Right kidney (tissue), 1 donor: ENCODE data around the gene CAMTA1.

Experiments
- DNase-seq: peaks from one replicate; pipeline ENCODE4 v3.0.0-alpha.2; 2016

The CAMTA1 gene

DNA sequence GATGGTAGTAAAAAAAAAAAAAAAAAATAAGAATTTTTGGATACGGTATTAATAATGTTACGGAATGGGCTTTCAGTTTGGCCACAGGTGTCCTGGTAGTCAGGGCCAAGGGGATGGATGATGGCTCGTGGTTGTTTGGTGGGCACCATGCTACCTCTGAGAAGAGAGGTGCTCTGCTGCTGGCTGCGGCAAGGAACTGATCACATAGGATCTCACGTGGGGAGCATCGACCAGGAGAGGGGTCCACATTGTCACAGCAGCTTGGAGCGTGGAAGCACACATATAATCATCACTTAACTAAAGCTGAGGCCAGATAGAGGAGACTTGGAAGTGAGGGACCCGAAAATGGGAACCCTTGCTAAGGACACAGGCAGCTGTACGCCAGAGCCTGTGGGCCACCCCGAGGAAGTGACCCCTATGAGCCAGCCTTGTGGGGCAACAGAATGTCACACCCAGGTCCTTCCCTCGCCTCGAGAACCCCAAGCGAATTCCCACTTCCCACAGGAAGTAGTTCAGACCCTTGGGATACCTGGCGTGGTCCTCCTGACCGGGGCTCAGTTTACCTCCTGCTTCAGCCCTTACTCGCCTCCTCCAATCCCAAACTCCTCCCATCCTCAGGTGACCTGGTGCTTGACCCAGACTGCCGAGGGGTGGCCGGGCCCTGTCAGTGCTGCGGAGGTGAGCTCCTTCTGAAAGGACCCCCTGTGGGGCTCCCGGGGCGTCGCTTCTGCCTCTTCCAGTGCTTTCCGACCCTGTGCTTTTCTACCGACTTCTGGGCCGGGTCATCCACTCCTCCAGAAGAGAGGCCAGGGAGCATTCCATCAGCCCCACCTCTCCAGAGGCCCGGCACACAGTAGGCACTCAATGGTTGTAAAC is 222.0 kb downstream of the CAMTA1 start:
- DNase-seq, result no peak

DNA sequence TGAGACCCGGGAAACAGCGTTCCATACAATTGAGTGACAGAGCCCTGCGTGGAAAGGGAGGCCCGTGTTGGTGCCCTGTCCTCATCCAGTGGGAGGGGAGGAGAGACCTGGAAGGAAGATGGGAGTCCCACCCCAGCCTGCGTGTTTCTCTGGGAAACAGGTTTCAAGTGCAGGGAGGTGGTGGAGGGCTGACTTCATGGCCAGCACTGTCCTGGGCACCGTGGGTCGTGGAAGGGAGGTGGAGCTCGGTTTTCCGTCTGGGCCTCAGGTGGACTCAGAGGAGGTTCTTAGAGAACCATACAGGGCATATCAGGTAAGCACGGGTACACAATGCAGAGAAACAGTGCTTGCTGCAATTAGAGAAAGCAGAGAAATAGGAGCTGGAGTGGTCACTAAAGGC is 222.6 kb downstream of the CAMTA1 start:
- DNase-seq, result no peak

DNA sequence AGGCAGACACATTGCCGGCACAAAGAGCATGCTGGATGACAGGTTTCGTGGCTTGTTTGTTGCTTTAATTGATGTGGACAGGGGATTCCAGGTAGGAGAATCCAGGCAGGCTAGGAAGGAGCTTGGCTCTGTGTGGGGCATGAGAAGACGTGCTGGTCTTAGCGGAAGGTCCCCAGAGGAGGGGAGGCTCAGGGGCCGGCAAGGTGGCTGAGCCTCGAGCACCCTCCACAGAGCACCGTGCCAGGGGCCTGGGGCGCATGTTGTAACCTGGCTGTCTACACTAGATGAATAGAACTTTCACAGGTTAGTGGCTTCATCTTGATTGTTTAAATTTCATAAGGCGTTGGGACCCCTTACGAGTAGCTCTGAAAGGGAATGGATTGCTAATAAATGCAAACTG is 223.1 kb downstream of the CAMTA1 start:
- DNase-seq, result no peak

DNA sequence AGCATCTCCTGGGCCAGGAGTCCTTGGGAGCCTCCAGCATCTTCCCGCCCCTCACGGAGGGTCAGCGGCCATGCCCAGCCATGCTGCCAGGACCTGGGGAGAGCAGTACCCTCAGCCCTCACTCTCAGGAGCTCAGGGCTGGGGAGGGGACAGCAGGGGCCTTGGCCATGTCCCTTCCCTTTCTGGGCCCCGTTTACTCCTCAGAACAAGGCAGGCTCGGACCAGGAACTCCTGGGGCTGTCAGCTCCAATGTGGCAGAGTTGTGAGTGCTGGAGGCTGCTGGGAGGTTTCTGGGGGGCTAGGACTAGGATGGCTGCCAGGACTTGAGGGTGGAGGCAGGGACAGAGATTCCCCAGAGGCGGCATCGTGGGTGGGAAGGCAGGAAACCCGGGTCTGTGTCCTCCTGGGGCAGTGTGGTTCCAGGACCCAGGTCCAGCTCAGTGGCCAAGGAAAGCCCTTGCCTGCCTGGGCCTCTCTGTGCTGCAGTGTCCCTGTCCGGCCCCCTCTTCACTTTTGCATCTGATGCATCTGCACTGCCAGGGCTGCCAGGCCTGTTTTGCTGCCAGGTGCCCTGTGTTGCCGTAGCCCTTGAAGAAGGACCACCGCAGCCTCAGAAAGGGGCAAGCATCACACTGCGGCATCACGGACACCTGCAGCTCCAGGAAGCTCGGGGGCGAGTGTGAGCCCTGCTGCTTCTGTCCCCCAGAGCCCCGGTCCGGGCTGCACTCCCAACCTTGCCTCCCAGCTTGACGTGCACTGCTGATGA is 223.9 kb downstream of the CAMTA1 start:
- DNase-seq, result no peak

DNA sequence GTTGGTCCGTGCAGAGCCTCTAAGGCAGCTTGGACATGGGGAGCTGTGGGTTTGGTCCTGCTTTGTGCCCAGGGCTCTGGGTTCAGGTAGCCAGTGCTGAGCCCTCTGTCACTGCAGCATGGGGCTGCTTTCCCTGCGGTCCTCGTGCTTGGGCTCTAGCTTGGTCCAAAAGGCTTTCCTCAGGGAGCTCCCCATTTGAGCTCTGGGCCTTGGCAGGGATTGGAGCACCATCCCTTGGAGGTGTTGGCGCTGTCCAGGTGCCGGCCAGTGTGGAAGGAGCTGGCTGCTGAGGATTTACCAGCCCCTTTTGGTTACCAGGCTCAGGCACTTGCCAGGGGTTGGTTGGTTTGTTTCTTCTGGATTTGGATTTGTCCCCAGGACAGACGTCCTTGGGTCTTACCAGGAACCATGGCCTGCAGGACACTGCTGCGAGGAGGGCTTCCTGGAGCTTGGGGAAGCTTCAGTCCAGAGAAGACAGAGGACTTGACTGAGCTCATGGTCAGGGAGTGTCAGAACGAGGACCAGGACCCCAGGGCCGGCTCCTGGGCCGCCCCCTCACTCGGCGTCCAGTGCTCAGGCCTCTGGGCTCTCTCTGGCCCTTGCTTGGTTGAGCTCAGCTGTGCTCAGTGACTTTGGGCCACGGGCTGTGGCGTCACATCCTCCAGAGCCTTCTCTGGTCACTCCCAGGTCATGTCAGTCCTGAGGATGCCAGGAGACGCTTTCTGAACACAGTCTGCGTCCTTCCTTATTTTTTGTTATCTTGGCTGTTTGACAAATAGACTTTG is 224.7 kb downstream of the CAMTA1 start:
- no peak for DNase-seq

DNA sequence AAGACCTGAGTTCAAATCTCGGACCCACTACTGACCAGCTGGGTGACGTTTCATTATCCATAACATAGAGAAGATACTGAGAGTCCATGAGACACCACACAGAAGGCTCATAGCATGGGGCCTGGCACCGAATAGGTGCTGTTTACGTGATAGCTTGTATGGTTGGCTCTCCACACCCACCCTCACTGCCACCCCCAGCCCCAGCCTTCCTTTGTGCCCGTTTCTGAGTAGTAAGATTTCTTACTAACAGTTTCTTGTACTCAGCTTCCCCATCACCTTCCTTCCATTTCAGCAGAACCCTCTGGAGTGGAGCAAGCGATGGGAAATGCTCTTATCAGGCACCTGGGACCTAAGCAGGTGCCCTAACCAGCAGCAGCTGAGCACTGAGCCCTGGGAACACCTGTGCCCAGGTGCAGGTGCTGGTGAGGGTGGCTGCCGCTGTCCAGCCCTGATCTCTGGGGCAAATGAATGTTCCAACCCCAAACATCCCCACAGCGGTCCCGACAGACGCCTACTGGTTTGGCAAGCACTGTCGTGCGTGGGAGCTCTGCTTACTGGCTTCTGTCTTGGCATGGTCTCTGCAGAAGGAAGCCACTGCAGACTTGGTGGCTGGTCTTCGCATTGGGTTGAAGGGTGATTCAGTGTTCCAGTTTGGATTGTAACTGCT is 225.4 kb downstream of the CAMTA1 start:
- DNase-seq, result no peak

DNA sequence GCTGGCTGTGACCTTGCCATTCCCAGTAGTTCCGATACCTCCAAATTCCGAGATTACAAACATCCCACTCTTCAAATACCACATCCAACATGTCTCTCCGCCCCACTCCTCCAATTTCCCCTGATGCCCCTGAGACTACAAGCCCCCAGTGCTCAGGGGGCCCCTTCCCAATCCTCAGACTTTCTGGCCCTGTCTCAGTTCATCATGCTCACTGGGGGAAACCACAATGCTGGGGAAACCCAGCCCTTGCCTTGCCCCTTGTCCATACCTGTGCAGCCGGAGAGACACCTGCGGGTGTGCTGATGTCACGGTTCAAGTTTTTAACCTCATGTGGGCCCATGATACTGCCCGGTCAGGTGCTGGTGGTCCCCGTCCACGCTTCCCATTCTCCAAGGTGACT is 226.6 kb downstream of the CAMTA1 start:
- DNase-seq, result no peak

DNA sequence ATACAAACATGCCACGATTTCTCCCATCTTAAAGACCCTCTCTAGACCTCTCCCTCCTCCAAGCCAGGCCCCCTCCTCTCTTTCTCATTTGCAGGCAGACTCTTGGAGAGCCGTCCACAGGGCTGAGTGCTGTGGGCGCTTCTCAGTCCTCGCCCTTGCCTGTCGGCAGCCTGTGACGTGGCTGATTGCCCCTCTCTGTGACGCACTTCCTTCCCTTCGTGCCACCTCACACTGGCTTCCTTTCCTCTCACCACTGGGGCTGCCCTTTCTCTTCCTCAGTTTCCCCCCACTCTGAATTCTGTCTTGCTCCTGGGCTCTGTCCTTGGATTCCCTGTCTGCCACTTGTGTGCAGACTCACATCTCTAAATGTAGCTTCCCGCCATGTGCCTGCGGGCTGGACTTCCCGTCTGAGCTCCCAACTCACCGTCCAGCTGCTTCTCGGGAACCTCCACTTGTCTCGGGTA is 227.2 kb downstream of the CAMTA1 start:
- no peak for DNase-seq

DNA sequence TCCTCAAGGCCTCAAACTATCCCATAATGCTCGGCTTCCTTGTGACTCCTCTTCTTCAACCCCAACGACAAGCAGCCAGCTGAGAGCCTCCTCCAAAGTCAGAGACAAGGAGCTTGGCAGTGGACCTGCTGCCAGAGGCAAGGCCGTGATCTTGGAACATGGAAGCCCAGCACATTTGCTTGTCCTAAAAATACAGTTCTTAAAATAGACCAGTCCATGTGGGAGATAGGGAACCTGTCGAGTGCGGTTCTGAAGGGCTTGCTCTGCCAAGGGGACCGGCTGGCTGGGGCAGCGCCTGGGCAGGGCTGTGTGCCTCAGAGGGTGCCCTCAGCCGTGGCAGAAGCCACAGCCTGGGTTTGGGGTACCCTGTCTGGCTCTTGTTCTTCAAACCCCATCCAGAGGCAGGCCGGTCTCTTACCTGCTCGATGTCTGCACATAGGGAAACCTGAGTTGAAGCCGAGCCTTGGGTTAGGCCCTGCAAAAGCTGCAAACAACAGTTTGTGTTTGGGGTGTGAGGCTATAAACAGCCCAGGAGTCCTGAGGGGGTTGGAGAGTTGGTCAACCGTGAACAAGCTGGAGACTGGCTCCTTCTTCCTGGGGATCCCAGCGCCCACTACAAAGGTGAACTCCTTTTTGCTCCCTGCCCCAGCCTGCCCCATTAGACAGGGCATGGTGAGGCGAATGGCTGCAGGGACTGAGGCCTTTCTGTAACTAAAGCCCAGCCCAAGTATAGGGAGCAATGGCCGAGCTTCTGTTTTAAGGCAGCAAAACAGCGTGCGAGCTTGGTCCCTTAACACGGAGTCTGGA is 228.8 kb downstream of the CAMTA1 start:
- DNase-seq, result no peak

DNA sequence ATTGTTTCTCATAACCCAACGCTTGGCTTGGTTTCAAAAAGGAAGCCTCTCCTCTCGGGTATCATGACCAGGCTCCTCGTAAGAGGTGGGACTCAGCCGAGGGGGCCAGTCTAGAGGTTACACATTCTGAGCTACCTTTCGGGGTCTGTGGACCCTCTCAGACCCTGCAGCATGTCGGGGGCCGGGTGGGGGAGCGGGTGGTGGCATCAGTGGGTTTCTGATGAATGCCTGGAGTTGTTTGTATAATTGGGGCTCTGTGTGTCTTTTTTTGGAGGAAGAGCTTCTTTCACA is 229.3 kb downstream of the CAMTA1 start:
- DNase-seq, result no peak

DNA sequence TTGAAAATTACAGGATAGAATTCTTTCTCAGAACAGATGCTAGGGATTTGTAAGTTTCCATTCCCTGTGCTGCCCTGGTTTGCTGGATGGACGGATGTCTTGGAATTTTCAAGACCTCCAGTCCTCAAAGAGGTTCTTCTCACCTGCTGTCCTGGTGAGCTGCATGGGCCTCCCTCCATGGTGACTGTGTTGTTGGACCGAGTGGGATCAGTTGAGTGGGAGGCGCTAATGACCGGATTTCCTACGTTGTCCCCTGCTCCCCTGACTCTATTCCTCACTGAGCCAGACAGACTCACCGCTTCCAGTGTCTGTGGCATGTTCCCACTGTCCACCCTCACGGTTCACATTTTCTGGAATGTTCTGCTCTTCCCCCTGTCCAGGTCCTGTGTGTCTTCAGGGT is 229.8 kb downstream of the CAMTA1 start:
- DNase-seq, result no peak

DNA sequence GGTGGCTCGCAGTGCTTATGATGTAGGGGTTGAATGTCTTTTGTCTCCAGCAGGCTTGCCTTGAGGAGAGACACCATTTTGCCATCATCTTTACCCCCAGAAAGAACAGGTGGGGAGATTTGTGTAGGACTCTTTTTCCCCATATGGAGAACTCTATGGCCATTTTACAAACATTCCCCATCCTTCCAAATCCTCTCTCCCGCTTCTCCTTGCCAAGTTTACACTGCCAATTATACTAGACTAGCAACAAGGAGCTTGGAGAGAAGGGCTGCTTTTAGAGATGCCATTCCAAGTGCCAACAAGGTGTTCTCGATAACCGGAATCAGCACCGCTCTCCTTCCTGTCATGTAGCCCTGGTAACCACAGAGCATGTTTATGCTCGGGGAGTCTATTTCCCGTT is 233.1 kb downstream of the CAMTA1 start:
- DNase-seq, result no peak

DNA sequence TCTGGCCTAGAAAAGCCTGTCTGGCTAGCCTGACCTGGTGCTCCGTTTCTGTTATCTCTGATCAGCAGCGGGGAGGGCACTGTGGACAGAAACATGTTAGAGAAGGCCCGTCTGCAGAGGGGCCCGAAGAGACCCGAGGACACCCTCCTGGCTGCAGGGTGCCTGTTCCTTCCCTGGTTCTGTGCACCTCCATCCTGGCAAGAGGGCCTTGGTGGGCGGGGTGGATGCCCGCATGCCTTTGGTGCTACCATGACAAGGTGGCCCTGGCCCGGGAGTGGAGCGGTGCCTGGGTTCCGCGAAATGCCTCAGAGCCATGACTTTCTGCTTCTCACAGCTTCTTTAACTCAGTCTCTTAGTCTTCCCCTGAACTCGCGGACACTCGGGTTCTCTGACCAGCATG is 233.6 kb downstream of the CAMTA1 start:
- no peak for DNase-seq

DNA sequence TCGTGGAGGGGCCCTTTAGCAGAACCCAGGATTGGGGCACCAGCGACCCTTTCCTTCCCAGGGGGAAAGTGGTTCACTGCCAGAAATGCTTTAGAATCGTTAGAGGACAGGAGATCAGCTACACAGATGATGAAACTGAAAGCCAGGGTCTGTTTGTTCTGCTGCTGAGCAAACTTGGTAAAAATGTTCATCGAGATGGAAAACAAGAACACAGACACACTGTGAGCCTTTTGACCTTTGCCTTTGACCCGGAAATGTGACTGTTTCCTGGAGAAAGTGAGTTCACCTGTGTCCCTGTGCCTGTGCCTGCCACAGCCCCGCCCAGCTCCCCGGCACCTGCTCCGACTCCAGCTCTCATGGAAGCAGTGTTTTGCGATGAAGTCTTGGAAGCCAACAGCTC is 234.3 kb downstream of the CAMTA1 start:
- no peak for DNase-seq

DNA sequence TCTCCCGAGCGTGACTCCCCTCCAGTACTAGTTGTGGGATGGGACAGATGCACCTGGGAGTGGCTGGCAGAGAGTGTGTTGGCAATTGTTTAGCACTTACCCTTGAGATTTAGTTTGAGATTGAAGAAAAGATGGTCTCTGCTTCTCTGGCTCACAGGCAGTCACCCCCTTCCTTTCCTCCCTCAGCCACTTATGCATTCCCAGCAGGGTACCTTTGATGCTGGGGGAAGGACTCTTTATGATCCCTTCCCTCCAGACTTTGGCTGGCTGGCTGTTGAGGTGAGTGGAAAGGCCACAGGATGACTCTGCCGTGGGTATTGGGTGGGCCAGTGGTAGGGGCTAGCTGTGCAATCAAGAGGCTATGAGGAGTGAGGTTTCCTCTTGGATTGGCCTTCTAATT is 236.8 kb downstream of the CAMTA1 start:
- no peak for DNase-seq

DNA sequence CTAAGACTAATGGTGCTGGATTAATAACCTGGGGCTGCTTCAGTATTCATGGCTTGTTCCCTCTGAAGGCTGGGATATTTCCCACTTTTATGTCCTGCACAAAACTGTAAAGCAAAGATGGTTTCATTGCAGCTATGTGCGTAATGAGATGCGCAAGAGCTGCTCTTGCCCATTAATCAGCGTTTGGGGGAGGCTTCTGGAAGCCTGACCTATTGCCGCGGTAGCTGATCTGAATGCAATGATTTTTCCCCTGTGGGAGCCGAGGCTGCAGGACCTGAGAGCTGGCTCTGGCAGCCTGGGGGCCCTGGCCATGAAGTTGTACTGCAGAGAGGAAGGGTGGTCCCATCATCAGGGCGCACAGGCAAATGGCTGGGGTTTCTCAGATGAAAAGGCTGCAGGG is 239.8 kb downstream of the CAMTA1 start:
- no peak for DNase-seq

DNA sequence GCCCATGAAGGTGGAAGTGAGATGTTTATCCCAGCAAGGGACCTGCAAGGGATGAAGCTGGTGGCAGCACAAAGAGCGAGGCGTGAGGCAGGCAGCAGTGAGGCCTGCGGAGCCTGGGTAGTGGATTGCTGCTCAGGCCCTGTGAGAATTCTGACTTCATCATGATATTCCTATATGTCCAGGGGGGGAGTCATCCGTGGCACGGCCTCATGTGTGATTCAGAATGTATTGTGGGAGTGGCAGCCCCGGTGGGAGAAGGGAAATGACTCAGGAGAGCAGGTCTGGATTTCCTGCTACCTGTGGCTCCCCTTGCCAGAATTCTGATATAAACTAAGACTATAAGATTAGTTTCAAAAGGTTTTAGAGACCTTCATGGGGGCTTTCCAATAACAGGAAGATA is 240.9 kb downstream of the CAMTA1 start:
- DNase-seq, result no peak

DNA sequence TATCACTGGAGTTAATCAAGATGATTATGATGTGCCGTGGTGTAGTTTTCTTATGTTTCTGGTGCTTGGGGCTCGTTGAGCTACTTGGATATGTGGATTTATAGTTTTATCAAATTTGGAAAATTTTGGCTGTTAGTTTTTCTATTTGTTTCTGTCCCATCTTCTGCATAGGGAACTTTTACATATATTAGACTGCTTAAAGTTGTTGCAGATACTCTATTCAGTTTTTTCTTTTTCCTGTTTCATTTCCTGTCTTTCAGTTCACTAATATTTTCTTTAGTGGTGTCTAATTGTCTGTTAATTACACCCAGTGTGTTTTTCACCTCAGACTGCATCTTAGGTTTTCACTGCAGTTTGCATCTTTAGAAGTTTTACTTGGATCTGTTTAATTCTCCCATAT is 247.7 kb downstream of the CAMTA1 start:
- no peak for DNase-seq

DNA sequence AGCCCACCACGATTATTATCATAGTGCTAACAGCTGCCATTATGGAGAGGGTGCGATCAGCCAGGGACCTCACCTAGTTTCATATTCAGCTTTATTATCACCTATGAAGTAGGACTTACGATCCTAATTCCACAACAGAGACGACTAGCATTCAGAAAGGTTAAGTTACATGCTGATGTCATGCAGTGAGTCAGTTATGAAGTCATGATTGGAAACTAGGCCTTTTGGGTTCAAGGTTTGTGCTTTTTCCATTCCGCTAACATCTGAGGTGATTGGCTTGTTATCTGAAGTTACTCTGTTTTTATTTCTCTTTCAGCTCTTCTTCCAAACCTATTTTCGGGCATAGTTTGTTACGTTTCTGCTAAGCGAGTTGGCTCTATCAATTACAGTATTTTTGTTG is 251.1 kb downstream of the CAMTA1 start:
- DNase-seq, result no peak

DNA sequence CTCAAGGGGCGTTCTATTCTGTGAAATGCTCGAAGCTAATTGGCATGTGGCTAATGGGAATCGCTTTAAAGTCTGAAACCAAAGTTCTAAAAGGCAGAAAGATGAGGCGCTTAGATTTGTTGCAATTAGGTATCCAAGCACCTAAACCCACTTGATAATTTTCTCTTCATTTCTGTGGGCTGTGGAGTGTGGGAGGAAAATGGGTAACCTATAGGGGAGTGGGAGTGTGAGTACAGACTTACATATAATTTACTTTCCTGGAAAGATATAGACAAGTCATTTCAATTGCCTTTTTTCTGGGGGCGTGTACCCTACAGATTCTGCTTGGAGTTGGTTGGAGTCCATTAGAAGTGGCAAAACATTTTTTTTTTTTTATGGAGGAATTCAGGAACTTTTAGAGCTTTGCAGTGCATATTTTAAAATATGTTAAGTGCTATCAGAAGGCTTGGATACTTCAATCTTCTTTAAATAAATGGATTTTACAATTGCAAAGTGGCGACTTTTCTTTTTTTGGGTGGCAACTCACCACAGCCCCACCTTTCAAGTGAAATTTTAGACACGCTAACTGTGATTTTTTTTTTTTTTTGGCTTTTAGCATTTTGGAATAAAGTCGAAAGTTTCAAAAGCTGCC is 254.5 kb downstream of the CAMTA1 start:
- no peak for DNase-seq

DNA sequence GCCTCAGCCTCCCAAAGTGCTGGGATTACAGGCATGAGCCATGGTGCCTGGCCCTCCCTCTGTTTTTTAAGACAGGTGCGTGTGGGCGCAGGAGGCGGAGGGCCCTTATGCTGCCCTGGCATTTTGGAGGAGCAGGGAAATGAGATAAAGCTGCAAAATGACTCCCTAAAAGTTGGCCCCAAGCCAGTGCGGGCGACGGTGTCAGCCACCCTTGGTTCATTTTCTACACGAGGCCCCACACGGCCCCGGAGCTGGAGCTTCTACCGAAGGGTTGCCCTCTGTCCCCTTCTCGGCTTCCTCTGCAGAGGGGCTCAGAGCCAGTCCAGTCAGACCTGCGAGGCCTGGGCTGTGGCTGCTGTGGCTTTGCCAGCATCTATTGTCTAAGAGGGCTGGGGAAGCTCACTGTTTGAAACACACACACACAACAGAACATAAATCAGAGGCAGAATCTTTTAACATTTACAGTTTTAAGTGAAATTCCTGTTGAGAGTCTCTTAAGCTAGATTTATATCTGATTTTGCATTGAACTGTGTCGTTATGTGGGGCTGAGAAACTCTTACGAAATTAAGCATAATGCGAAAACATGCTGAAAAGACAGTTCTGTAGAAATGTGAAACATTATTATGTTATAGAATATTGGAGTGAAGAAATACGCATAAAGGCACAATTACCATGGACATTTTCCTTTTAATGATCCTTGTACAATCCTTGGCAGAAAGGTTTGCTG is 255.9 kb downstream of the CAMTA1 start:
- DNase-seq, result no peak
